ENCODE measurements around the gene RFX7.

The RFX7 gene

GRCh38 chr15:56244038-56244810 is 545 bp upstream of the RFX7 start:
- DNase-seq = peak; percentile 77

- DNase-seq = no peak
Observed at GRCh38 chr15:56242576-56243162, 1.0 kb downstream of the RFX7 start.

- DNase-seq = no peak
Observed at GRCh38 chr15:56241374-56242105, 2.1 kb downstream of the RFX7 start.

GRCh38 chr15:56240390-56240789 is 3.3 kb downstream of the RFX7 start:
- DNase-seq = no peak

GRCh38 chr15:56236197-56236596 is 7.5 kb downstream of the RFX7 start:
- DNase-seq = no peak

GRCh38 chr15:56234804-56235203 is 8.9 kb downstream of the RFX7 start:
- DNase-seq = no peak

GRCh38 chr15:56233549-56233948 is 10.1 kb downstream of the RFX7 start:
- no peak for DNase-seq

GRCh38 chr15:56232058-56232457 is 11.6 kb downstream of the RFX7 start:
- no peak for DNase-seq

GRCh38 chr15:56228854-56229253 is 14.8 kb downstream of the RFX7 start:
- no peak for DNase-seq

- no peak for DNase-seq
Observed at GRCh38 chr15:56228352-56228751, 15.3 kb downstream of the RFX7 start.

- no peak for DNase-seq
Observed at GRCh38 chr15:56227780-56228179, 15.9 kb downstream of the RFX7 start.

GRCh38 chr15:56227306-56227705 is 16.4 kb downstream of the RFX7 start:
- no peak for DNase-seq

GRCh38 chr15:56225520-56225919 is 18.2 kb downstream of the RFX7 start:
- DNase-seq = no peak

GRCh38 chr15:56222302-56222701 is 21.4 kb downstream of the RFX7 start:
- no peak for DNase-seq

GRCh38 chr15:56217341-56217740 is 26.3 kb downstream of the RFX7 start:
- no peak for DNase-seq

- no peak for DNase-seq
Observed at GRCh38 chr15:56215769-56216168, 27.9 kb downstream of the RFX7 start.

GRCh38 chr15:56211960-56212550 is 31.6 kb downstream of the RFX7 start:
- DNase-seq = no peak

- no peak for DNase-seq
Observed at GRCh38 chr15:56211064-56211463, 32.6 kb downstream of the RFX7 start.

GRCh38 chr15:56208641-56209155 is 35.0 kb downstream of the RFX7 start:
- no peak for DNase-seq

- no peak for DNase-seq
Observed at GRCh38 chr15:56208185-56208584, 35.5 kb downstream of the RFX7 start.

GRCh38 chr15:56207711-56208110 is 36.0 kb downstream of the RFX7 start:
- no peak for DNase-seq

- DNase-seq = no peak
Observed at GRCh38 chr15:56207092-56207491, 36.6 kb downstream of the RFX7 start.
